ENCODE results near the gene GIT1. TPM values are rescaled to one million over a fixed set of nuclear protein-coding genes. Genes with fewer than 3 reads are reported as not detected.

Gene GIT1
- polyA plus RNA-seq, 1 of the 3 experiments (the other 2 are of a cell fraction): 42.9 TPM

GRCh38 chr17:29568331-29569244, 20.9 kb downstream of the GIT1 start, which contains the start of gene TP53I13 (continued):
- TF ChIP-seq, protein P1, sequence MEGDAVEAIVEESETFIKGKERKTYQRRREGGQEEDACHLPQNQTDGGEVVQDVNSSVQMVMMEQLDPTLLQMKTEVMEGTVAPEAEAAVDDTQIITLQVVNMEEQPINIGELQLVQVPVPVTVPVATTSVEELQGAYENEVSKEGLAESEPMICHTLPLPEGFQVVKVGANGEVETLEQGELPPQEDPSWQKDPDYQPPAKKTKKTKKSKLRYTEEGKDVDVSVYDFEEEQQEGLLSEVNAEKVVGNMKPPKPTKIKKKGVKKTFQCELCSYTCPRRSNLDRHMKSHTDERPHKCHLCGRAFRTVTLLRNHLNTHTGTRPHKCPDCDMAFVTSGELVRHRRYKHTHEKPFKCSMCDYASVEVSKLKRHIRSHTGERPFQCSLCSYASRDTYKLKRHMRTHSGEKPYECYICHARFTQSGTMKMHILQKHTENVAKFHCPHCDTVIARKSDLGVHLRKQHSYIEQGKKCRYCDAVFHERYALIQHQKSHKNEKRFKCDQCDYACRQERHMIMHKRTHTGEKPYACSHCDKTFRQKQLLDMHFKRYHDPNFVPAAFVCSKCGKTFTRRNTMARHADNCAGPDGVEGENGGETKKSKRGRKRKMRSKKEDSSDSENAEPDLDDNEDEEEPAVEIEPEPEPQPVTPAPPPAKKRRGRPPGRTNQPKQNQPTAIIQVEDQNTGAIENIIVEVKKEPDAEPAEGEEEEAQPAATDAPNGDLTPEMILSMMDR (IDR thresholded peaks at IDR 0.05): no peak
- TF ChIP-seq, protein P2, sequence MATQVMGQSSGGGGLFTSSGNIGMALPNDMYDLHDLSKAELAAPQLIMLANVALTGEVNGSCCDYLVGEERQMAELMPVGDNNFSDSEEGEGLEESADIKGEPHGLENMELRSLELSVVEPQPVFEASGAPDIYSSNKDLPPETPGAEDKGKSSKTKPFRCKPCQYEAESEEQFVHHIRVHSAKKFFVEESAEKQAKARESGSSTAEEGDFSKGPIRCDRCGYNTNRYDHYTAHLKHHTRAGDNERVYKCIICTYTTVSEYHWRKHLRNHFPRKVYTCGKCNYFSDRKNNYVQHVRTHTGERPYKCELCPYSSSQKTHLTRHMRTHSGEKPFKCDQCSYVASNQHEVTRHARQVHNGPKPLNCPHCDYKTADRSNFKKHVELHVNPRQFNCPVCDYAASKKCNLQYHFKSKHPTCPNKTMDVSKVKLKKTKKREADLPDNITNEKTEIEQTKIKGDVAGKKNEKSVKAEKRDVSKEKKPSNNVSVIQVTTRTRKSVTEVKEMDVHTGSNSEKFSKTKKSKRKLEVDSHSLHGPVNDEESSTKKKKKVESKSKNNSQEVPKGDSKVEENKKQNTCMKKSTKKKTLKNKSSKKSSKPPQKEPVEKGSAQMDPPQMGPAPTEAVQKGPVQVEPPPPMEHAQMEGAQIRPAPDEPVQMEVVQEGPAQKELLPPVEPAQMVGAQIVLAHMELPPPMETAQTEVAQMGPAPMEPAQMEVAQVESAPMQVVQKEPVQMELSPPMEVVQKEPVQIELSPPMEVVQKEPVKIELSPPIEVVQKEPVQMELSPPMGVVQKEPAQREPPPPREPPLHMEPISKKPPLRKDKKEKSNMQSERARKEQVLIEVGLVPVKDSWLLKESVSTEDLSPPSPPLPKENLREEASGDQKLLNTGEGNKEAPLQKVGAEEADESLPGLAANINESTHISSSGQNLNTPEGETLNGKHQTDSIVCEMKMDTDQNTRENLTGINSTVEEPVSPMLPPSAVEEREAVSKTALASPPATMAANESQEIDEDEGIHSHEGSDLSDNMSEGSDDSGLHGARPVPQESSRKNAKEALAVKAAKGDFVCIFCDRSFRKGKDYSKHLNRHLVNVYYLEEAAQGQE (IDR thresholded peaks at IDR 0.05; ENCODE audit: low read depth, low read length): no peak

- 3% methylated on average over 33 of the region's 63 CpGs for WGBS (ENCODE audit: low lambda C conversion rate)
- H3K79me2 ChIP-seq (ENCODE audit: insufficient read depth): peaks cover 10% of the 10 kb centered on the region; the same call in 1 of the 2 replicates
These were observed 21.7 kb downstream of the GIT1 start for GRCh38 chr17:29567554-29568330.

More at GRCh38 chr17:29567554-29568330, 21.7 kb downstream of the GIT1 start:
- H2AFZ ChIP-seq (ENCODE audit: low read depth): peak overlapping the region; percentile 97
- no peaks in the 10 kb centered on the region for H3K27me3 ChIP-seq (ENCODE audit: insufficient read depth)
- peaks cover 8 to 22% of the 10 kb centered on the region in 2 experiments; a peak in 1 of 4 replicates for H3K4me1 ChIP-seq (ENCODE audit: control insufficient read depth in 1 of 2, insufficient read depth in 2 of 2, low read depth in 1 of 2, low read length in 1 of 2)
- H4K20me1 ChIP-seq (ENCODE audit: insufficient read depth): no peaks in the 10 kb centered on the region
- H3K4me3 ChIP-seq (ENCODE audit: low read depth in 2 of 2, low read length in 1 of 2): peak overlapping the region; percentile 76 to 81
- H3K27ac ChIP-seq (ENCODE audit: low read depth in 2 of 2, low read length in 1 of 2): peak overlapping the region; percentile 77 to 89
- ChIA-PET POLR2A (interaction anchor here (0.5 to 1.1 kb wide), 2 partner anchors 23 to 1529 kb away, joined by 3 to 5 read pairs; no protein-coding TSS in a partner anchor), CTCF (interaction anchor here (0.6 to 11.6 kb wide), 23 partner anchors 8 to 537 kb away, joined by 3 to 166 read pairs (median 3); partner anchors contain the start of genes ANKRD13B and GIT1)
- H3K36me3 ChIP-seq (replicated peaks in 1 of 2; ENCODE audit: control insufficient read depth in 1 of 2, insufficient read depth in 2 of 2, low read length in 1 of 2): peaks cover 3 to 4% of the 10 kb centered on the region in 2 experiments
- H3K4me2 ChIP-seq: peak overlapping the region; percentile 92
- TF ChIP-seq NRF1 (IDR thresholded peaks at IDR 0.05; ENCODE audit: low read depth, low read length): no peak
- TF ChIP-seq, protein P1 (IDR thresholded peaks at IDR 0.05): peak; percentile 45
- no peak for TF ChIP-seq ELF1 (IDR thresholded peaks at IDR 0.05)
- no peak for TF ChIP-seq RAD21 (IDR thresholded peaks at IDR 0.05; ENCODE audit: low read length)
- peak; percentile 15; the same call in 1 of the 2 replicates for TF ChIP-seq POLR2AphosphoS5 (IDR thresholded peaks at IDR 0.05; ENCODE audit: low read depth, low read length)
- 0 out of 2 replicates have a peak, but pooled peaks have one; percentile 18 for TF ChIP-seq FOXJ3 (CRISPR knock-in tag; IDR thresholded peaks at IDR 0.05)
- H3K9me2 ChIP-seq: no peaks in the 10 kb centered on the region
- H3K9ac ChIP-seq: peak overlapping the region; percentile 62
- H3K9me3 ChIP-seq: no peaks in the 10 kb centered on the region
- H3F3A ChIP-seq (replicated peaks; ENCODE audit: insufficient read depth): peaks cover 7% of the 10 kb centered on the region
- peak; percentile 87 for DNase-seq
